Smooth muscle cell of the brain vasculature (primary cell): ENCODE measurements around the gene ICA1.

Experiments
- DNase-seq: peaks from one replicate; pipeline ENCODE4 v3.0.0-alpha.2; 2012; ENCODE audit warnings: low read depth, low spot score

ICA1 gene

DNA sequence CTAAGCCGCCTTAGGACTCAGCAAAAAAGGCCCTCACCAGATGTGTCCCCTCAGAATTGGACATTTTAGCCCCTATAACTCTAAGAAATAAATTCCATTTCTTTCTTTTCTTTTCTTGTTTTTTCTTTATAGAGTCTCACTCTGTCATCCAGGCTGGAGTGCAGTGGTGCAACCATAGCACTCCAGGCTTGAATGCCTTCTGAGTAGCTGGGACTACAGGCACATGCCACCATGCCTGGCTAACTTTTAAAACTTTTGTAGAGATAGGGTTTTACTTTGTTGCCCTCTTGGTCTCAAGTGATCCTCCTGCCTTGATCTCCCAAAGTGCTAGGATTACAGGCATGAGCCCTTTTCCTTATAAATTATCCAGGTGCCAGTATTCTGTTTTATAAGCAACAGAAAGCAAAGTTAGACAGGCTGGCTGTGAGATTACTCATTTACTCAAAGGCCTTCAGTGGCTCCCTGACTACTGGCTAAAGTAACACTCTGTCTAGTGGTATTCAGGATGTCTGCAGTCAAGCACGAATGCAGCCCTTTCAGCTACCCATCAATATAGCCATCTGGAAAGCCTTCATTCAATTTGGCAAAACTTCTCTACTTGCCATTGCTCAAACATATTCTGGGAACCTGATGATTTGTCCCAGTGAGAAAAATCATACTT lies 128.6 kb downstream of the ICA1 start:
- DNase-seq, result no peak

- DNase-seq, result no peak
These were observed 130.0 kb downstream of the ICA1 start for GRCh38 chr7:8131694-8132605.

- no peak for DNase-seq
These were observed 131.3 kb downstream of the ICA1 start for GRCh38 chr7:8130663-8131062.

DNA sequence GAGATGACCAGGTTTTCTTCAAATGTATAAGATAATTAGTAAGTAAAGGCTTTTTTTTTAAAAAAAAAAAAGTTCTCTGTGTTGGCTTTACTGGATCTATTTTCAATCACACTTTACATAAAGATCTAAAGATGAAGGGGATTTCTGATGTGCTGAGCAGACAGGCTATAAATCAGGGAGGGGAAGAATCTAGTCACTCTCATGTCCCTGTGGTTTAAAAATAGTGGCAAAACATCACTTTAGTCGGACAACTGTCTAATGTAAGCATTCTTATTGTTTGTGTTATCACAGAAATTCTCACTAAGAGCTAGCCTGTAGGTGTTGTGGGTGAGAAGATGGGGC lies 132.7 kb downstream of the ICA1 start:
- DNase-seq, result no peak

DNA sequence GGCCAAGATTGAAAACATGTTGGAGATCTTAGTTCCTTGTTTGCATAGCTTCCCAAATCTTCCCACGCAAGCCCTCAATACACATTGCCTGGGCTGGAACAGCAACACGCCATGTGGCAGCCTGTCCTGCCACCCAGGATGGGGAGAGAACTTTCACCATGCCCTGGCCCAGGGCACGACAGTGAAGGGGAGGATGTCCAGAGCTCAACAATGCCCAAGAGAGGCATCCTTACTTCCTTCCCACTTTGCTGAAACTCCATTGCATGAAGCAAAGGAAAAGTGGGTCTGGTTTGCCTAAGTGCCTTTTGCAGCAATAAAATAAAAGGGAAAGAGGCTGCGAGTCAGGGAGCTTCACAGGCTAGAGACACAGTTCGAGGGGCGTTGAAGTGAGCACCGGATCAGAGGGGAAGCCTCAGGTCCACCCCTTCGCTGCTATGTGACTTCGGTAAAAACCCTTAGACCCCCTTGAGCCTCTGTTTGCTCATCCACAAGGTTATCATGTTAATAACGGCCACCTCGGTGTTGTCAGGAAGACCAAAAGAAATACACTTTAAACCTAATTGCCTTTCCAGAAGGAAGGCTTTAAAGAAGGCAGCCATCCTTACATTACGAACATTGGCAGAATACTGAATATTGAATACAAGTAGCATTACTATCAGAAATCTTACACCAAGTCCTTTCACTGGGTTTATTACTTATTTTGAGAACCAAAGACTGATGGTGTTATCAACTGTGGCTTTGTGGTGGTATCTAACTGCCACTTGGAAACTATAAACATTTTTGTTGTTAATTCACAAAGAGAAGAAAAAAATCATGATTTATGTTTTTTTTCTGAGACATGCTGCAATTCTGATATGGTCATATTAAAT lies 133.3 kb downstream of the ICA1 start:
- no peak for DNase-seq

DNA sequence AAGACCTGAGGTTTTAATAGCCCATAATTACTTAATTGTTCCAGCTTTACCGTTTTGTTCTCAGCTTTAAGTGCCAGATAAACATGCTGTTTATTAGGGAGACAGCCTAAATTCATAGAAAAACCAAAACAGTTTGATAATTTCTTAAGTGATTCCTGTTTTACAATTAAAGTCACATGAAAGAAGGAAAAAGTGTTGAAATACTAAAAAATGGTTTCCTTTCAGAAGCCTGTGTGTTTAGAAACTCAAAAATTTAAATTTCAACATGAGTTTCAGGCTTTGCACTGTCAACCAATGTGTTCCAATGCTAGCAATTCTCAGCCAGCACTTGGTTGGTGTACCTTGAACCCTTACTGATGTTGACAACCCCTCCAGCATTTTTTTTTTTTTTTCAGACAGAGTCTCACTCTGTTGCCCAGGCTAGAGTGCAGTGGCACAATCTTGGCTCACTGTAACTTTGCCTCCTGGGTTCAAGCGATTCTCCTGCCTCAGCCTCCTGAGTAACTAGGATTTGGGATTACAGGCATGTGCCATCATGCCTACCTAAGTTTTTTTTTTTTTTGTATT lies 135.3 kb downstream of the ICA1 start:
- DNase-seq, result no peak

GRCh38 chr7:8125680-8126444 lies 136.1 kb downstream of the ICA1 start:
- DNase-seq, result no peak

DNA sequence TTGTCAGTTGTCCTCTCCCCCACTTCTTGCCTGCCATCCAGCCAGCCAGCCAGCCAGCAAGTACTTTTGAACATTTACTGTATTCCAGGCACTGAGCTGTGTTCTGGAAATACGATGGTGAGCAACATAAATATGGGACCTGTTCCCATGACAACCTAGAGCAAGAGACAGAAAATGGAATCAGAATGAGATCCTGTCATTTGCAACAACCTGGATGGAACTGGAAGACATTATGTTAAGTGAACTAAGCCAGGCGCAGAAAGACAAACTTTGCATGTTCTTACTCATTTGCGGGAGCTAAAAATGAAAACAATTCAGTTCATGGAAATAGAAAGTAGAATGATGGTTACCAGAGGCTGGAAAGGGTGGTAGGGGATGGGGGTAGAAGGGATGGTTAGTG lies 140.7 kb downstream of the ICA1 start:
- DNase-seq, result no peak

DNA sequence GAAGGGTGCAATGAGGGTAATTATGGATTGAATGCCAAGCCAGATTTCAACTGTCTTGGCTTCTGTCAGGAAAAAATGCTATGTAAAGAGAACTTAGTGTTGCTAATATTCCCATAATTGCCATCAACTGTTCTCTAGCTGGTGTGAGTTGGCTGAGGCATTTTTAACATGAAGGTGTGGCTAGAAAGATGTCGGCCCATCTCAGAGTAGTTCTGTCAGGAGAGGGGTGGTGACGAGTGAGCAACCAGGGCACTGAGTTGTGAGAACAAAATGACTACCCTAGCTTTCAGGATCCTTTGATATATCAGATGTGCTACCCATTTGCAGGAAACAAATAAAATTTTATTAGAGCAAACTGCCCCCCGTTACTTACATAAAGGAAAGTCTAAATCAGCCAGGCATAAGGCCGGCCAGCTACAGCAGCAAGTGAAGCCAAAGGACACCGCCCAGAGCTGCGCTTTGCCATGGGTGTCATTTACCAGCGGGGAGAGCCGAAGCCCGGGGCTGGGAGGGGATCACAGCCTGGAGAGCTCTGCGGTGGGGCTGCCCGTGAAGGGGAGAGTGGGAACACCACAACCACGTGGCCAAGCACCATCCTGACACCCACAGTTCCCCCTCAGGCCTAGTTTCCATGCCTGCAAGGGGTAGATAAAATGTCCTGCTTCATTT lies 141.4 kb downstream of the ICA1 start:
- DNase-seq, result no peak

DNA sequence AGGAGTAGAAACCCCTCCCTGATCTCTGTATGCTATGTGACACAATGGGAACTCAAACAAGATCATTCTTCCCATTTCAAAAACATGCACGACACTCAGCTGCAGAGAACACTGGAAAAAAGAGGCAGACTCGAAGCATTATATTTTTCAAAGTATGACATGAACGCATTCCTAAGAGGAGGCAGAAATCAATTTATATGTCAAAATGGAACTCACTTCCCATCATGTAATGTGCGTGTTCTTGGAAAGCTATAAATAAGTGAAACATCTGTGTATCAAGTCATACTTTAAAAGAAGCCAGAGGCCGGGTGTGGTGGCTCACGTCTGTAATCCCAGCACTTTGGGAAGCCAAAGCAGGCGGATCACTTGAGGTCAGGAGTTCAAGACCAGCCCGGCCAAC lies 142.7 kb downstream of the ICA1 start:
- no peak for DNase-seq

DNA sequence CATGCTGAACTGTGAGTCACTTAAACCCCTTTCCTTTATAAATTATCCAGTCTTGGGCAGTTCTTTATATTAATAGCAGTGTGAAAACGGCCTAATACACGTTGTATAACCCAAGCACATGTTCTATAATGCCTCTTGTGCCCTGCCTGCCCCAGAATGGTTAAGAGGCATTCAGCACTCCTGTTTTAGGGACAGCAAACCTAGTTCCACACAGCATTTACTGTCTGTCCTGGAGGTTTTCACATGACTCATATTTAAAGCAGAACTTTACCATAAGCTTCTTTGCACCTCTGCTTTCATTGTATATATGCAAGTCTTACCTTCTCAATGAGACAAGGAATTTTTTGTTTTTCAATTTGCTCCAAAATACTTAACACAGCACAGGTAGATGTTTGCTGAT lies 144.8 kb downstream of the ICA1 start:
- no peak for DNase-seq

DNA sequence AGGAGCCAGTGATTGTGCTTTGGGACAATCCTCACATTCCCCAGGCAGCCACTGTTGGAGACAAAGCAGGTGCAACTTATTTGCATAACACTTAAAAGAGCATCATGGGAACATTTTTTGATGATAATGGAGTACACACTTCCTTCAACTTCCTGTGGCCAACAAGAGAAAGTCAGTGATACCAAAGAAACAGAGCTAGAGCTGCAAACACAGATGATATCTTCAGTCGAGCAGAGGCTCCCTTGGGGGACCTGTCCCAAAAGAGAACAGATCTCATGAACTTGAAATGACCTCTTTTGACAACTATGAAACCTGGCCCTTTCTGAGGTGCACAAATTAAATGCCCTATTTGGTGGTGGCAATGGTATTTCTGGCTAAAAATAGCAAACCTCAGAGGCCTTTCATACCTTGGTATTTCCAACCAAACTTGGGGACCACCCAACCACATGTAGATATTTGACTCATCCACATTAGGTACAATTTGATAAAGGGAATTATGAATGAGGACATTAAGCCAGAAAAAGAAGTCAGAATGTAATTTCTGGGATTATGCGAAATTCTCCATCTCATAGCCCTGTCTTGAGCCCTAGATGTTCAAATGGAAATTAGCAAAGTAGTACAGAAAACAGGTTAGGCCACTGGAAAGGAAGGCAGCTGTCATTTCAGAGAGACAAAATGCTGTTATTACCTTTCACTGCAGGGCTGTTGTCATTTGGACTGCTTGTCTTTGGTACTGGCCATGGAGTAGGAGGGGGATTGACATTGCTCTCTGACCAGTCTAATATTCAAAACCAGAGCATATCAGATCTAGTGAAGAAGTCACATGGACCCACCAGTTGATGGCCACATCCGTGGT lies 146.2 kb downstream of the ICA1 start:
- no peak for DNase-seq

DNA sequence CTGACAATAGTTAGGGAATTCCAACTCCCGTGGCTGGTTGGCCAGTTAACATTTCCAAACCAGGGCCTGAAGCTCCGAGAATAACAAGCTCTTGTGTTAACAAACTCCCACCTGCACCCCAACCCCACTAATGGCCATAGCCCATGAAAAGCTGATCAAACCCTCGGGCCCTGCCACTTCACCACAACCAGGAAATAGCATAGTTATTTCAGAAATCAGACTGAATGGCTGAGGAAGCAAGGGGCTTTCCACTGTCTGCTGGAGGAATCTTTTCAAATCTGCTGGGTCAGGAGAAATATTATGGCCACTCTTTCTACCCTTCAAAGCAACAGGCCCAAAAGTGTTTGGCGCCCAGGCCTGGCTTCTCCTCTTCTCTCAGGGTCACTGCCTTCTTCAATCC lies 147.8 kb downstream of the ICA1 start:
- no peak for DNase-seq

DNA sequence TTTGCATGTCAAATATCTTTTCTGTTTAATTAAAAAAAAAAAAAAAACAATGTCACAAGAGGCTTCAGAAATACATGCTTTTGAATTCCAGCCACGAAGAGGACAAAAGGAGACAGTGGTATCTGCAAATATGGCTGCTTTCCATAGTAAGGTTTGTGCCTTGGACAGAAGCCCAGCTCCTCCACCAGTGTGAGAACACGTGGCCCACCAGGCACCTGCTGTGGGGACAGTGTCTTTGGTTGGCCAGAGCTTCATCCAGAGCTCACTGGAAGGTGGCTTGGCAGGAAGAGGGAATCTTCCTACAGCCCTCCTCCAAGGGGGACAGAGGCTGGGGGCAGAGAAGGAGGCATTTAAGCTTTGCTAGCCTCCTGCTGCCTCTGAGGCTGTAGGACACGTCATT lies 148.8 kb downstream of the ICA1 start:
- DNase-seq, result no peak

DNA sequence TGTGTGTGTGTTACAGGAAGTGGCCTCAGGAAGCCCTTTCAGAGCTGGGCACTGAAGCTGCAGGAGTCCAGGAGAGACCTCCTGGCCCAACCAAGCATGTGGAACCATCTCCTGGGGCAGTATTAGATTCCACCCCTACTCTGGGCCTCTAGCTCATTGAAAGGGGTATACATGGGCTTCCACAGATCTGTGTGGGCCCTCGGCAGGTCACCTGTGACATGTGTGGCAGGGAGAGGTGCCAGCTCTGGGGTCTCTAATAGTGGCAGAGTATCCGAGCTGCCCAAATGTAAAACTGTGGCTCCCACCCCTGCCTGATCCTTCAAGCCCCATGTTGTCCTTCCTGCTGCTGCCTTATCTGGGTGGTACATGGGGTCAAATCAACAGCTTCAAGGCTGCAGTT lies 149.3 kb downstream of the ICA1 start:
- no peak for DNase-seq

- DNase-seq, result no peak
These were observed 150.5 kb downstream of the ICA1 start for GRCh38 chr7:8111282-8111960.

DNA sequence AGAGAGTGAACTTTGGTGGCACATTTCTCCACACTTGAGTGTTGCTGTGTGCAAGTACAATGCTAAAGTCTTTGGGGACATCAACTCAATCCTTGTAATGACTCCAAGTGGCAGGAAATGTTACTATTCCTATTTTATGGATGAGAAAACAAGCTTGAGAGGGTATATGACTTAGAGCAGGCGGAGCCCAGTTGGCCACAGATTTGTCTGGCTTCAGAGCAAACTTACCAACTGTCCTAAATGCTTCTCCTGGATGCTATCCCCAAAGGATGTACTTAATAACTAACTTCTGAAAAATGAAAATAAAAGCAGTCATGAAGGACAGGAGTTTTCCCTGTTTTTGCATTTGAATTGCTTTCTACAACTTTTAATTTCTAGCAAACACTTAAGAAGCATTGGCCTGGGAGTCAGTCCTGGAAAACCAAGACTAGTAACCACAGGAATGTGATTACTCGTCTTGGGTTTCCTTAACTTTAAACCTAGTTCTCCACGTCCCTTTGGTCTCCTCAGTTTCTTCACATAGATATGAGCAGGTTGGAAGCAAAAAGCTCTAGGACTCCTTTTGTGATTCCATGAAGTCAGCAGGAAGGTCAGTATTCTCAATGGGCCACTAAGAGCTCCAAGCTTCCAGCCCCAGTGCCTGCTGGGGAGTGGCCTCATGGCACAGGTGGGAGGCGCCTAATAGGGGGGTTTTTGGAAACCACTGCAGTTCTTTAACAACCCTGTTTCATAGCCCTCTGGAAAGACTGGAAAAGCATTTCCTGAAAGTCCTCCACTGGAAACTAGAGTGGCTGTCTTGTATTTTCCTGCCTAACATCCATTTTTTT lies 152.6 kb downstream of the ICA1 start:
- DNase-seq, result no peak

GRCh38 chr7:8105449-8106095 lies 156.4 kb downstream of the ICA1 start:
- peak; percentile 31 for DNase-seq
